HepG2 (cell line): ENCODE measurements around the gene PTPRD. TPM values are rescaled to one million over a fixed set of nuclear protein-coding genes. Genes with fewer than 3 reads are reported as not detected.

ENCODE experiments used
- ATAC-seq: fragments of 200-7000 bp; cut with Tn5 transposase; 3 replicates; pipeline ENCODE4 v1.9.1; 2020; ENCODE audit warnings: mild to moderate bottlenecking, moderate library complexity
- BruUV-seq: library from RNA; stranded (reverse); fragments of 400-500 nt; replicated peaks from 2 replicates; lab custom pipeline; 2021; lab: Mats Ljungman, UMichigan
- CTCF ChIA-PET: fragments of 300-600 bp; formaldehyde crosslinking; extraction: SDS; loops from one replicate; lab custom pipeline; 2021; ENCODE audit warnings: low total read pairs, inconsistent platforms, low intra/inter-chr PET ratio; lab: Yijun Ruan, JAX
- POLR2A ChIA-PET: fragments of 350-600 bp; sonication (Branson Sonifier 250); formaldehyde crosslinking; loops from one replicate; lab custom pipeline; 2020; ENCODE audit warnings: antibody characterized with exemption, inconsistent platforms; lab: Yijun Ruan, JAX
- DNase-seq: peaks from one replicate; pipeline ENCODE4 v3.0.0-alpha.2; 2015; ENCODE audit warnings: low spot score
- FAIRE-seq: peaks from 3 replicates; lab custom pipeline; 2011; peaks lifted over from hg19 to GRCh38; lab: Jason Lieb, UNC
- H2AFZ ChIP-seq: one replicate; pipeline ENCODE4 v1.6.1; 2011; ENCODE audit warnings: low read length, inconsistent platforms
- H3K27ac ChIP-seq: fragments of 300-600 bp; 3 replicates; pipeline ENCODE4 v1.8.0; 2011; ENCODE audit warnings: mixed run types, mild to moderate bottlenecking, mixed read lengths, low read length, inconsistent platforms; ENCODE audit not compliant: insufficient read depth; ENCODE audit errors: extremely low read length
- H3K27me3 ChIP-seq, 2 experiments: fragments of 200-600 bp in 1 of 2; 2 replicates in 1 of 2; 3 replicates in 1 of 2; pipeline versions ENCODE4 v1.6.0 to v1.8.0; 2011; ENCODE audit warnings: low read length in 2 of 2, mild to moderate bottlenecking in 2 of 2, moderate library complexity in 2 of 2, inconsistent platforms in 1 of 2; ENCODE audit not compliant: insufficient read depth in 2 of 2, control insufficient read depth in 1 of 2
- H3K36me3 ChIP-seq, 2 experiments: fragments of 200-600 bp in 1 of 2; replicated peaks in 1 of 2; 2 replicates in 1 of 2; 3 replicates in 1 of 2; pipeline versions ENCODE4 v1.5.1 to v1.8.0; 2011; ENCODE audit warnings: low read length in 2 of 2, inconsistent platforms in 1 of 2; ENCODE audit not compliant: insufficient read depth in 2 of 2, control insufficient read depth in 1 of 2
- H3K4me1 ChIP-seq: 2 replicates; pipeline ENCODE4 v1.5.1; 2012; ENCODE audit warnings: low read length, inconsistent platforms; ENCODE audit not compliant: insufficient read depth
- H3K4me2 ChIP-seq: 2 replicates; pipeline ENCODE4 v1.6.0; 2011; ENCODE audit warnings: low read depth, low read length, inconsistent platforms
- H3K4me3 ChIP-seq, 3 experiments: fragments of 200-600 bp in 1 of 3; sonication (generic), shearing (Covaris generic) in 1 of 3; replicated peaks in 1 of 3; 2 replicates each; pipeline ENCODE4 v1.5.1; 2011 to 2016; ENCODE audit warnings: low read length in 3 of 3, inconsistent platforms in 2 of 3, low read depth in 2 of 3, mild to moderate bottlenecking in 2 of 3, control low read depth in 1 of 3, mixed read lengths in 1 of 3; ENCODE audit not compliant: insufficient read depth in 1 of 3
- H3K79me2 ChIP-seq: one replicate; pipeline ENCODE4 v1.6.1; 2011; ENCODE audit warnings: low read length, inconsistent platforms; ENCODE audit not compliant: insufficient read depth
- H3K9ac ChIP-seq: 2 replicates; pipeline ENCODE4 v1.6.0; 2011; ENCODE audit warnings: mild to moderate bottlenecking, low read depth, low read length, inconsistent platforms; ENCODE audit not compliant: insufficient read depth
- H3K9me3 ChIP-seq: 2 replicates; pipeline ENCODE4 v1.5.1; 2012; ENCODE audit warnings: mild to moderate bottlenecking, low read length
- H4K20me1 ChIP-seq: 2 replicates; pipeline ENCODE4 v1.6.0; 2011; ENCODE audit warnings: inconsistent platforms, mild to moderate bottlenecking, low read length, moderate library complexity; ENCODE audit not compliant: insufficient read depth
- ADNP ChIP-seq: sonication (generic); formaldehyde crosslinking; IDR thresholded peaks from 2 replicates; pipeline ENCODE4 v1.4.0; 2020; ENCODE audit warnings: missing genetic modification reagents
- CBX2 ChIP-seq, 2 experiments: fragments of 200-600 bp in 1 of 2; sonication (generic); formaldehyde crosslinking in 1 of 2; IDR thresholded peaks; 2 replicates each; pipeline versions ENCODE4 v1.7.0 to v1.8.1; 2018 to 2022; ENCODE audit warnings: low read depth in 2 of 2, low read length in 1 of 2, mild to moderate bottlenecking in 1 of 2, missing genetic modification reagents in 1 of 2
- GLI4 ChIP-seq: sonication (generic); formaldehyde crosslinking; IDR thresholded peaks from 2 replicates; pipeline ENCODE4 v1.5.1; 2020; ENCODE audit warnings: missing genetic modification reagents, mild to moderate bottlenecking, moderate library complexity, borderline replicate concordance
- KDM5B ChIP-seq: sonication (generic); formaldehyde crosslinking; IDR thresholded peaks from 2 replicates; pipeline ENCODE4 v1.4.0; 2020; ENCODE audit warnings: missing genetic modification reagents, mild to moderate bottlenecking, borderline replicate concordance
- KLF13 ChIP-seq: sonication (generic); formaldehyde crosslinking; IDR thresholded peaks from 2 replicates; pipeline ENCODE4 v1.4.0; 2020; ENCODE audit warnings: mild to moderate bottlenecking, missing genetic modification reagents
- LRRFIP1 ChIP-seq: sonication (generic); formaldehyde crosslinking; conservative IDR thresholded peaks from 2 replicates; pipeline ENCODE4 v1.4.0; 2020; ENCODE audit warnings: missing genetic modification reagents
- NFIC ChIP-seq: IDR thresholded peaks from 2 replicates; pipeline ENCODE4 v1.6.1; 2012; ENCODE audit warnings: mild to moderate bottlenecking, low read length, inconsistent platforms
- RBAK ChIP-seq: sonication (generic); formaldehyde crosslinking; IDR thresholded peaks from 2 replicates; pipeline ENCODE4 v1.5.1; 2020; ENCODE audit warnings: mild to moderate bottlenecking, missing genetic modification reagents
- TRIM22 ChIP-seq: fragments of 450-650 bp; IDR thresholded peaks from 2 replicates; pipeline ENCODE4 v1.6.1; 2017
- ZBTB2 ChIP-seq: sonication (generic); formaldehyde crosslinking; IDR thresholded peaks from 2 replicates; pipeline ENCODE4 v1.8.0; 2022; ENCODE audit warnings: low read depth, missing genetic modification reagents
- ZNF225 ChIP-seq: sonication (generic); formaldehyde crosslinking; IDR thresholded peaks from 2 replicates; pipeline ENCODE4 v1.4.0; 2020; ENCODE audit warnings: mild to moderate bottlenecking, missing genetic modification reagents
- ZNF275 ChIP-seq: sonication (generic); formaldehyde crosslinking; IDR thresholded peaks from 2 replicates; pipeline ENCODE4 v1.8.0; 2022; ENCODE audit warnings: missing genetic modification reagents, mild to moderate bottlenecking, inconsistent platforms, borderline replicate concordance
- ZNF329 ChIP-seq: sonication (generic); formaldehyde crosslinking; IDR thresholded peaks from 2 replicates; pipeline ENCODE4 v1.9.0; 2021; ENCODE audit warnings: low read depth, mild to moderate bottlenecking, missing genetic modification reagents
- ZNF546 ChIP-seq: sonication (generic); formaldehyde crosslinking; conservative IDR thresholded peaks from 2 replicates; pipeline ENCODE4 v1.8.1; 2023; ENCODE audit warnings: mild to moderate bottlenecking, missing genetic modification reagents
- ZNF713 ChIP-seq: sonication (generic); formaldehyde crosslinking; IDR thresholded peaks from 2 replicates; pipeline ENCODE4 v1.4.0; 2020; ENCODE audit warnings: mild to moderate bottlenecking, missing genetic modification reagents
- ZXDC ChIP-seq: sonication (generic); formaldehyde crosslinking; IDR thresholded peaks from 2 replicates; pipeline ENCODE4 v1.5.0; 2020; ENCODE audit warnings: mild to moderate bottlenecking, missing genetic modification reagents
- WGBS: methylation state at CpG from one replicate; pipeline ENCODE4 v1.1.6; 2017; ENCODE audit warnings: low lambda C conversion rate; 5-methylcytosine and 5-hydroxymethylcytosine counted together
- in situ Hi-C: cut with HindIII; loops from 2 replicates; pipeline ENCODE4 v1.10.0; 2017; ENCODE audit warnings: low pct_unique_long_range_greater_than_20kb; ENCODE audit not compliant: extremely low pct_ligation_motif_present
- intact Hi-C: fragments of 100-400 bp; cut with micrococcal nuclease; formaldehyde crosslinking; loops from one replicate; pipeline ENCODE4 v1.10.0; 2022; ENCODE audit not compliant: unreplicated experiment
- polyA plus RNA-seq, 8 experiments: library from polyadenylated mRNA; depleted of rRNA in 3 of 8; stranded (reverse) in 7 of 8; unstranded in 1 of 8; fragments of >200 nt; fragmentation: Illumina TruSeq in 4 of 8; extraction: Trizol in 4 of 8; gene quantifications; 2 replicates each; pipeline versions ENCODE4 v1.2.1 to v1.2.3, GENCODE V29; 2011 to 2016; ENCODE audit warnings: low read depth in 4 of 8, missing spikeins in 1 of 8, mixed read lengths in 1 of 8; ENCODE audit not compliant: insufficient read depth in 1 of 8
- total RNA-seq, 5 experiments: library from RNA; depleted of rRNA; stranded (reverse); fragments of >200 nt; fragmentation: Illumina TruSeq; extraction: Trizol; gene quantifications; 2 replicates each; pipeline ENCODE4 v1.2.3, GENCODE V29; 2016; ENCODE audit warnings: low read depth in 1 of 5

PTPRD gene
- total and polyA plus RNA-seq, 2 of the 13 experiments (the other 11 are each of a cell fraction or from before 2014, with no cell fraction given), result 0.05 TPM; not detected in 1

GRCh38 chr9:8751406-8751930, 1861.3 kb downstream of the PTPRD start:
- Histone ChIP-seq H3K79me2 (no peaks in the 10 kb centered on the region), H4K20me1 (no peaks in the 10 kb centered on the region), H2AFZ (no peak overlapping the region), H3K9me3 (no peaks in the 10 kb centered on the region), H3K36me3 (no peaks in the 10 kb centered on the region), H3K27ac (no peak overlapping the region), H3K9ac (no peak overlapping the region), H3K4me1 (no peaks in the 10 kb centered on the region), H3K4me2 (no peak overlapping the region), H3K4me3 (no peak overlapping the region), H3K27me3 (no peaks in the 10 kb centered on the region)
- no peak for ATAC-seq
- WGBS, result 0% methylated on average over 1 of the region's 1 CpG
- ChIA-PET CTCF (no interaction called here), POLR2A (no interaction called here)
- TF ChIP-seq LRRFIP1 (CRISPR knock-in tag) (no peak), ZNF275 (CRISPR knock-in tag) (no peak), RBAK (CRISPR knock-in tag) (no peak), ZNF713 (no peak), ADNP (CRISPR knock-in tag) (no peak), ZXDC (no peak), ZNF329 (CRISPR knock-in tag) (no peak), KLF13 (CRISPR knock-in tag) (no peak), TRIM22 (no peak), ZNF225 (no peak), ZBTB2 (no peak), CBX2 (IDR thresholded peaks at IDR 0.05; ENCODE audit: low read depth, low read length) (no peak), CBX2 (CRISPR knock-in tag; IDR thresholded peaks at IDR 0.05; ENCODE audit: low read depth) (no peak), NFIC (no peak), KDM5B (CRISPR knock-in tag) (no peak), GLI4 (CRISPR knock-in tag) (no peak), ZNF546 (CRISPR knock-in tag) (no peak)
- intact Hi-C loops (no loop called here), in situ Hi-C loops (no loop called here)
- no TSS peak for BruUV-seq
- no peak for DNase-seq
- no peak for FAIRE-seq
